ENCODE results near the gene LDLRAD4.

LDLRAD4 gene

GRCh38 chr18:13494871-13495445 is 276.4 kb downstream of the LDLRAD4 start:
- TF ChIP-seq CTCF (conservative IDR thresholded peaks at IDR 0.05) (no peak), ZFX (IDR thresholded peaks at IDR 0.05) (no peak)
- H3K27ac ChIP-seq, result no peak overlapping the region

GRCh38 chr18:13495961-13496360 is 277.4 kb downstream of the LDLRAD4 start:
- TF ChIP-seq ZFX (IDR thresholded peaks at IDR 0.05) (no peak), CTCF (conservative IDR thresholded peaks at IDR 0.05) (no peak)
- no peak overlapping the region for H3K27ac ChIP-seq

- H3K27ac ChIP-seq, result no peak overlapping the region
- TF ChIP-seq CTCF (conservative IDR thresholded peaks at IDR 0.05) (no peak), ZFX (IDR thresholded peaks at IDR 0.05) (no peak)
Measured at GRCh38 chr18:13496691-13497281, 278.2 kb downstream of the LDLRAD4 start.

GRCh38 chr18:13499803-13500202 is 281.2 kb downstream of the LDLRAD4 start:
- H3K27ac ChIP-seq, result no peak overlapping the region
- no peak for TF ChIP-seq ZFX (IDR thresholded peaks at IDR 0.05)
- no peak for TF ChIP-seq CTCF (conservative IDR thresholded peaks at IDR 0.05)

GRCh38 chr18:13500227-13500865 is 281.8 kb downstream of the LDLRAD4 start:
- H3K27ac ChIP-seq, result no peak overlapping the region
- no peak for TF ChIP-seq ZFX (IDR thresholded peaks at IDR 0.05)
- no peak for TF ChIP-seq CTCF (conservative IDR thresholded peaks at IDR 0.05)

- no peak overlapping the region for H3K27ac ChIP-seq
- TF ChIP-seq CTCF (conservative IDR thresholded peaks at IDR 0.05) (no peak), ZFX (IDR thresholded peaks at IDR 0.05) (no peak)
Measured at GRCh38 chr18:13500869-13501542, 282.4 kb downstream of the LDLRAD4 start.

- H3K27ac ChIP-seq, result no peak overlapping the region
- TF ChIP-seq CTCF (conservative IDR thresholded peaks at IDR 0.05), result no peak
- TF ChIP-seq ZFX (IDR thresholded peaks at IDR 0.05), result no peak
Measured at GRCh38 chr18:13501543-13501887, 283.0 kb downstream of the LDLRAD4 start.
